ENCODE results near the gene SCYGR8. TPM values are rescaled to one million over a fixed set of nuclear protein-coding genes. Genes with fewer than 3 reads are reported as not detected.
"Not testable (repeated sequence)": the region's sequence is repeated elsewhere in the genome, so short reads cannot be mapped to it uniquely, and the experiment has no call there.

The SCYGR8 gene
- polyA plus RNA-seq, 1 donor from 2014 or later = not detected

DNA sequence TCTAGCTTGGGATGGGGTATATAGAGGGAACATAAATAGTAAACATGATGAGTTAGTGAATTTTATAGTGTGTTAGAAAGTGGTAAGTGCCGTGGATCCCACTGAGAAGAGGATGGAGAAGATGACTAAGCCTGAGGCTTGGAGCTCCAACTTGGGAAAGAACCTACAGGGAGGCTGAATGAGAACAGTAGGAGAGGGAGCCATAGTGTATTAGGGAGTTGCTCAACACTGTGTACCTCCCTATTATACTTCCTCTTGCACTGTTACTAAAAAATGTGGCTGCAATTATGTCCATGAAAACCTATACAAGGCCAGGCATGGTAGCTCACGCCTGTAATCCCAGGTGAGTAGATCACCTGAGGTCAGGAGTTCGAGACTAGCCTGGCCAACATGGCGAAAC, 25.0 kb upstream of the SCYGR8 start:
- H2AFZ ChIP-seq (ENCODE audit: low read depth, low read length) = no peak overlapping the region
- H3K9me3 ChIP-seq (ENCODE audit: low read length) = no peaks in the 10 kb centered on the region
- no peaks in the 10 kb centered on the region for H3K9me2 ChIP-seq (ENCODE audit: insufficient read depth, low read length)
- no peak overlapping the region for H3K9ac ChIP-seq (ENCODE audit: low read length)
- H3K36me3 ChIP-seq (ENCODE audit: insufficient read depth, low read length) = no peaks in the 10 kb centered on the region
- no peak overlapping the region for H3K27ac ChIP-seq (ENCODE audit: low read length)
- no peaks in the 10 kb centered on the region for H3F3A ChIP-seq (ENCODE audit: insufficient read depth, low read length, poor library complexity, severe bottlenecking)
- H4K20me1 ChIP-seq (ENCODE audit: insufficient read depth) = no peaks in the 10 kb centered on the region
- peaks cover 6% of the 10 kb centered on the region for H3K27me3 ChIP-seq (ENCODE audit: insufficient read depth, low read depth, low read length)
- no peak overlapping the region for H3K4me3 ChIP-seq (ENCODE audit: low read length)
- H3K79me2 ChIP-seq (replicated peaks; ENCODE audit: insufficient read depth, low read length) = no peaks in the 10 kb centered on the region
- no peak overlapping the region for H3K4me2 ChIP-seq (ENCODE audit: low read length)
- TF ChIP-seq TAF1 (IDR thresholded peaks at IDR 0.05; ENCODE audit: low read depth) = no peak
- TF ChIP-seq SMC3 (conservative IDR thresholded peaks at IDR 0.05; ENCODE audit: poor library complexity) = no peak
- TF ChIP-seq, protein P1, sequence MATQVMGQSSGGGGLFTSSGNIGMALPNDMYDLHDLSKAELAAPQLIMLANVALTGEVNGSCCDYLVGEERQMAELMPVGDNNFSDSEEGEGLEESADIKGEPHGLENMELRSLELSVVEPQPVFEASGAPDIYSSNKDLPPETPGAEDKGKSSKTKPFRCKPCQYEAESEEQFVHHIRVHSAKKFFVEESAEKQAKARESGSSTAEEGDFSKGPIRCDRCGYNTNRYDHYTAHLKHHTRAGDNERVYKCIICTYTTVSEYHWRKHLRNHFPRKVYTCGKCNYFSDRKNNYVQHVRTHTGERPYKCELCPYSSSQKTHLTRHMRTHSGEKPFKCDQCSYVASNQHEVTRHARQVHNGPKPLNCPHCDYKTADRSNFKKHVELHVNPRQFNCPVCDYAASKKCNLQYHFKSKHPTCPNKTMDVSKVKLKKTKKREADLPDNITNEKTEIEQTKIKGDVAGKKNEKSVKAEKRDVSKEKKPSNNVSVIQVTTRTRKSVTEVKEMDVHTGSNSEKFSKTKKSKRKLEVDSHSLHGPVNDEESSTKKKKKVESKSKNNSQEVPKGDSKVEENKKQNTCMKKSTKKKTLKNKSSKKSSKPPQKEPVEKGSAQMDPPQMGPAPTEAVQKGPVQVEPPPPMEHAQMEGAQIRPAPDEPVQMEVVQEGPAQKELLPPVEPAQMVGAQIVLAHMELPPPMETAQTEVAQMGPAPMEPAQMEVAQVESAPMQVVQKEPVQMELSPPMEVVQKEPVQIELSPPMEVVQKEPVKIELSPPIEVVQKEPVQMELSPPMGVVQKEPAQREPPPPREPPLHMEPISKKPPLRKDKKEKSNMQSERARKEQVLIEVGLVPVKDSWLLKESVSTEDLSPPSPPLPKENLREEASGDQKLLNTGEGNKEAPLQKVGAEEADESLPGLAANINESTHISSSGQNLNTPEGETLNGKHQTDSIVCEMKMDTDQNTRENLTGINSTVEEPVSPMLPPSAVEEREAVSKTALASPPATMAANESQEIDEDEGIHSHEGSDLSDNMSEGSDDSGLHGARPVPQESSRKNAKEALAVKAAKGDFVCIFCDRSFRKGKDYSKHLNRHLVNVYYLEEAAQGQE (IDR thresholded peaks at IDR 0.05; ENCODE audit: borderline replicate concordance) = no peak
- TF ChIP-seq POLR2AphosphoS5 (IDR thresholded peaks at IDR 0.05) = no peak
- TF ChIP-seq, protein P2, sequence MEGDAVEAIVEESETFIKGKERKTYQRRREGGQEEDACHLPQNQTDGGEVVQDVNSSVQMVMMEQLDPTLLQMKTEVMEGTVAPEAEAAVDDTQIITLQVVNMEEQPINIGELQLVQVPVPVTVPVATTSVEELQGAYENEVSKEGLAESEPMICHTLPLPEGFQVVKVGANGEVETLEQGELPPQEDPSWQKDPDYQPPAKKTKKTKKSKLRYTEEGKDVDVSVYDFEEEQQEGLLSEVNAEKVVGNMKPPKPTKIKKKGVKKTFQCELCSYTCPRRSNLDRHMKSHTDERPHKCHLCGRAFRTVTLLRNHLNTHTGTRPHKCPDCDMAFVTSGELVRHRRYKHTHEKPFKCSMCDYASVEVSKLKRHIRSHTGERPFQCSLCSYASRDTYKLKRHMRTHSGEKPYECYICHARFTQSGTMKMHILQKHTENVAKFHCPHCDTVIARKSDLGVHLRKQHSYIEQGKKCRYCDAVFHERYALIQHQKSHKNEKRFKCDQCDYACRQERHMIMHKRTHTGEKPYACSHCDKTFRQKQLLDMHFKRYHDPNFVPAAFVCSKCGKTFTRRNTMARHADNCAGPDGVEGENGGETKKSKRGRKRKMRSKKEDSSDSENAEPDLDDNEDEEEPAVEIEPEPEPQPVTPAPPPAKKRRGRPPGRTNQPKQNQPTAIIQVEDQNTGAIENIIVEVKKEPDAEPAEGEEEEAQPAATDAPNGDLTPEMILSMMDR (IDR thresholded peaks at IDR 0.05; ENCODE audit: poor library complexity, severe bottlenecking) = no peak
- TF ChIP-seq RAD21 (conservative IDR thresholded peaks at IDR 0.05) = no peak
- no peak for TF ChIP-seq EP300 (conservative IDR thresholded peaks at IDR 0.05; ENCODE audit: poor library complexity, severe bottlenecking)
- no peak for TF ChIP-seq EZH2 (IDR thresholded peaks at IDR 0.05; ENCODE audit: borderline replicate concordance, insufficient read depth, low read length, poor library complexity, severe bottlenecking)
- TF ChIP-seq MXI1 (conservative IDR thresholded peaks at IDR 0.05; ENCODE audit: poor library complexity, severe bottlenecking) = no peak

DNA sequence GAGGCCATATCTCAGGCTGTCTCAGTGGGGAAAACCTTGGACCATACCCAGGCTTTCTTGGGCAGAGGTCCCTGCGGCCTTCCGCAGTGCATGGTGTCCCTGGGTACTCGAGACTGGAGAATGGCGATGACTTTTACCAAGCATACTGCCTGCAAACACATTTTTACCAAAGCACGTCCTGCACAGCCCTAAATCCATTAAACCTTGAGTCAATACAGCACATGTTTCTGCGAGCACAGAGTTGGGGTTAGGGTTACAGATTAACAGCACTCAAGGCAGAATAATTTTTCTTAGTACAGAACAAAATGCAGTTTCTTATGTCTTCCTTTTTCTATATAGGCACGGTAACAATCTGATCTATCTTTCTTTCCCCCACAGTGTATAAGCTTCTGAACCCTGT, 22.9 kb upstream of the SCYGR8 start:
- H3K79me2 ChIP-seq (replicated peaks; ENCODE audit: insufficient read depth, low read length); H3K4me3 ChIP-seq (ENCODE audit: low read length); H3K27me3 ChIP-seq (ENCODE audit: insufficient read depth, low read depth, low read length); H3K36me3 ChIP-seq (ENCODE audit: insufficient read depth, low read length); H3K4me2 ChIP-seq (ENCODE audit: low read length); H3K9me2 ChIP-seq (ENCODE audit: insufficient read depth, low read length); H3K27ac ChIP-seq (ENCODE audit: low read length); H3F3A ChIP-seq (ENCODE audit: insufficient read depth, low read length, poor library complexity, severe bottlenecking); H2AFZ ChIP-seq (ENCODE audit: low read depth, low read length); H3K9ac ChIP-seq (ENCODE audit: low read length); H3K9me3 ChIP-seq (ENCODE audit: low read length); H4K20me1 ChIP-seq (ENCODE audit: insufficient read depth): not testable (repeated sequence)

Measured in neural cell (in vitro differentiated cells).